ENCODE measurements around the gene THOP1. TPM values are rescaled to one million over a fixed set of nuclear protein-coding genes. Genes with fewer than 3 reads are reported as not detected.
A peak's percentile ranks its signal among the peaks of the same experiment; 100 is the strongest.
"Not testable (repeated sequence)": the region's sequence is repeated elsewhere in the genome, so short reads cannot be mapped to it uniquely, and the experiment has no call there.

THOP1 gene
- total RNA-seq, 2 donors from 2014 or later = 48.4 to 74.5 TPM

- DNase-seq (no peak), ATAC-seq (no peak)
Observed at GRCh38 chr19:2811735-2812413, 26.6 kb downstream of the THOP1 start.

GRCh38 chr19:2812414-2813234 lies 27.3 kb downstream of the THOP1 start:
- DNase-seq = no peak
- intact Hi-C loops (cut with DNase I) = no loop called here
- ATAC-seq = no peak

More at GRCh38 chr19:2811735-2812413, 26.6 kb downstream of the THOP1 start:
- intact Hi-C loops (cut with DNase I) = no loop called here

GRCh38 chr19:2813235-2814160 lies 28.2 kb downstream of the THOP1 start:
- ATAC-seq (peak in 1 of 2 donors; percentile 13), DNase-seq (no peak)
- intact Hi-C loops (cut with DNase I) = no loop called here

GRCh38 chr19:2814426-2814825 lies 29.1 kb downstream of the THOP1 start:
- DNase-seq (no peak), ATAC-seq (no peak)
- intact Hi-C loops (cut with DNase I) = no loop called here

DNA sequence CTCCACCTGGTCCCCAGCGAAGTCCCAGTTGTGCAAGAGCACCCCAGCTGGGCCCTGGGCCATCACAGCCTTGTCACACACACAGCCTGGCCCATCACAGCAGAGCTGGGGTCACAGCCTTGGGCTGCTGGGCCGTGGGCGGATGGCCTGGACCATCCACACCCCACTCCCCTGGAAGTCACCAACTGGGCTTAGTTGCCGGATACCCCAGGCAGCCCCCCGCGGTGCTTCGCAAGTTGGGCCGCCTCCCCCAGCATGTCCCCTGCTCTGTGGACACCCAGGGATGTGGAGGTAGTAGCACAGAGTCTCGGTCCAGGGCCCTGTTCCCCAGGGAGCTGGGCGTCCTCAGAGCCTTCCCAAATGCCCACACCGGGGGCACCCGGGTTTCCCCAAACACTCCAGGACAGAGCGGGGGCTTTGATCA lies 29.9 kb downstream of the THOP1 start:
- ATAC-seq = no peak
- DNase-seq = no peak
- intact Hi-C loops (cut with DNase I) = no loop called here

- DNase-seq = no peak
- intact Hi-C loops (cut with DNase I) = no loop called here
- no peak for ATAC-seq
Observed at GRCh38 chr19:2815923-2816322, 30.6 kb downstream of the THOP1 start.

- ATAC-seq = no peak
- no peak for DNase-seq
- intact Hi-C loops (cut with DNase I) = no loop called here
Observed at GRCh38 chr19:2816641-2817040, 31.3 kb downstream of the THOP1 start.

DNA sequence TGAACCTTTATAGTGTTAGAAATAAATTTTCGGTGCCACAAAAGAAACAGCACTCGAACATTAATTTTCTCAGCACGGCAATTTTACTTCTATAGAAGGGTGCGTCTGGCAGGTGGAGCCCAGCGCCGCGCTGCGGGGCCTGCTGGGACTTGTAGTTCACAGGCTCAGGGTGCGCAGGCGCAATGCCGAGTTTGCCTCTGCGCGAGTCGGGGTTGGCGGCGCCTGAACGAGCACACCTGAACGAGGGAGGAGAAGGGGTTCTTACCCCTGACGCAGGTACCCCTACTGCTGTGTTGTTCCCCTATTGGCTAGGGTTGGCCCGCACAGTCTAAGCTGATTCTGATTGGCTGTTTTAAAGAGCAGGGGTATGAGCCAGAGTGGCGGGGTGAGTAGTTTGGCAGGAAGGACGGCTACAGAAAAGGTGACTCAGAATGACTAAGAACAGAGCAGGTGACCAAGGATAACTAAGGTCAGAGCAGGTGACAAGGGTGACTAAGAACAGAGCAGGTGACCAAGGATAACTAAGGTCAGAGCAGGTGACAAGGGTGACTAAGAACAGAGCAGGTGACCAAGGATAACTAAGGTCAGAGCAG lies 32.0 kb downstream of the THOP1 start:
- ATAC-seq; intact Hi-C loops (cut with DNase I); DNase-seq: not testable (repeated sequence)

DNA sequence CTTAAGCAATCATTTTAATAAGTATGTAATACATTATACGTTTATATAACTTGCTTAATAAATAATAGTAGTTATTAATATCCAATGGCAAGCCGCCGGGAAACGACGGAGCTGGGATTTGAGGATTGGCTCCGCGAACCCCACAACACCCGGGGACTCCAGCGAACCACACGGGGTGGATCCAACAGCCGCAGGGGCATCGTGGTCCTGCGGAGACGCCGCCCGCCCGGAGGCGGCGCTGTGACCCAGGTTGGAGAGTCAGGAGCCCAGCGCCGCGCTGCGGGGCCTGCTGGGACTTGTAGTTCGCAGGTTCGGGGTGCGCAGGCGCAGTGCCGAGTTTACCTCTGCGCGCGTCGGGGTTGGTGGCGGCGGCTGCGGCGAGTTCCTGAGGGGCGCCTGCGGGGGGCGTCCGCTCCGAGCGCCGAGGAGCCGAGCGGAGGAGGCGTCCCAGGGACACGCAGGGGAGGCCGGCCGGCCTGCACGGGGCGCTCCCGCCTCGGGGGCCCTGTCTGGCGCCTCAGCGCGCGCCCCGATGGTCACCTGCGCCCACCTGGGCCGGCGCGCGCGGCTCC lies 34.3 kb downstream of the THOP1 start, which contains the start of gene ZNF554:
TSS of gene ZNF554 (plus strand) at position 329 of the 572 bp plus-strand sequence. CDS start at position 533, 204 bp downstream.
- intact Hi-C loops (cut with DNase I) = no loop called here
- peak; percentile 97 to 98 for ATAC-seq
- peak; percentile 99 for DNase-seq

GRCh38 chr19:2820112-2820702 lies 34.9 kb downstream of the THOP1 start:
- ATAC-seq (peak; percentile 6 to 32), DNase-seq (no peak)
- intact Hi-C loops (cut with DNase I) = no loop called here

DNA sequence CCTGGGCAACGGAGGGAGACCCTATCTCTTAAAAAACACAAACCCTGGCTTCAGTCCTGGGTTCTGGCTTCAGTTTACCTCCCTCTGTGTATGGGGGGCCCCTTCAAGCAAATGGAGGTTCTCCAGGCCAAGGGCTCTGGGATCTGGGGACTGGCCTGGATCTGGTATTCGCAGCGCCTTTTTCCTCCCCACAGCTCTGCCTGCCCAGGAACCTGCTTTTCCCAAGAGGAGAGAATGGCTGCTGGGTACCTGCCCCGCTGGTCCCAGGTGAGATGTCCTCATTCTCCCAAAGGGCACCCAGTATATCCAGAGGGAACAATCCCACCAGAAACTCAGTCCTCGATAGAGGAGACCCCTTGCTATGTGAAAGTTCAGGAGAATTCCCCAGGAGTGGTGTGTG lies 37.5 kb downstream of the THOP1 start:
- ATAC-seq (no peak), DNase-seq (no peak)
- intact Hi-C loops (cut with DNase I) = no loop called here

GRCh38 chr19:2823646-2824045 lies 38.3 kb downstream of the THOP1 start:
- ATAC-seq (no peak), DNase-seq (no peak)
- intact Hi-C loops (cut with DNase I) = no loop called here

GRCh38 chr19:2824129-2824528 lies 38.8 kb downstream of the THOP1 start:
- intact Hi-C loops (cut with DNase I) = no loop called here
- DNase-seq (no peak), ATAC-seq (no peak)

- DNase-seq (no peak), ATAC-seq (no peak)
- intact Hi-C loops (cut with DNase I) = no loop called here
Observed at GRCh38 chr19:2827022-2827421, 41.7 kb downstream of the THOP1 start.

- intact Hi-C loops (cut with DNase I) = no loop called here
- DNase-seq (no peak), ATAC-seq (no peak)
Observed at GRCh38 chr19:2827840-2828489, 42.7 kb downstream of the THOP1 start.

DNA sequence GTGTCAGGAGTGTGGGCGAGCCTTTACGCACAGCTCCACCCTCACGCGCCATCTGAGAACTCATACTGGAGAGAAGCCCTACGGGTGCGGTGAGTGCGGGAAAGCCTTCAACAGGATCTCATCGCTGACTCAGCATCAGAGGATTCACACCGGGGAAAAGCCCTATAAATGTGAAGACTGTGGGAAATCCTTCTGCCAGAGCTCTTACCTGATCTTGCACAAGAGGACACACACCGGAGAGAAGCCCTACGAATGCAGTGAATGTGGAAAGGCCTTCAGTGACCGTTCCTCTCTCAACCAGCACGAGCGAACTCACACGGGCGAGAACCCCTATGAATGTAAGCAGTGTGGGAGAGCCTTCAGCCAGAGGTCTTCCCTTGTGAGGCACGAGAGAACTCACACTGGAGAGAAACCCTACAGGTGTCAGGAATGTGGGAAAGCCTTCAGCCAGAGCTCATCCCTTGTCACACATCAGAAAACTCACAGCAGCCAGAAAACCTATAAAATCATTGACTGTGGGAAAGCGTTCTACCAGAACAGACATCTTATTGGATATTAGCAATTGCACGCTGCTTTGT lies 49.1 kb downstream of the THOP1 start:
- intact Hi-C loops (cut with DNase I) = no loop called here
- DNase-seq (no peak), ATAC-seq (no peak)

DNA sequence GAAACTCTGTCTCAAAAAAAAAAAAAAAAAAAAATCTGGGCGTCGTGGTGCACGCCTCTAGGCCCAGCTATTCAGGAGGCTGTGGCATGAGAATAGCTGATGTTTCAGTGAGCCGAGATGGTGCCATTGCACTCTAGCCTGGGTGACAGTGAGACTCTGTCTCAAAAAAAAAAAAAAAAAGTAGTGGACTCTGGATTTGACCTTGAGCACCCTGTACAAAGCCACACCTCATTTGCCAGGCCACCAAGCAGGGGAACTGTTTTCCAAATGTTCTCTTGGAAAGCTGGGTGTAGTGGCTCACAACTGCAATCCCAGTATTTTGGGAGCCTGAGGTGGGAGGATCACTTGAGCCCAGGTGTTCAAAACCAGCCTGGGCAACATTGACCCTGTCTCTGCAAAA lies 52.1 kb downstream of the THOP1 start:
- no peak for DNase-seq
- intact Hi-C loops (cut with DNase I) = no loop called here
- no peak for ATAC-seq

Data from left cardiac atrium (tissue), 4 donors.